GM21528 (cell line): ENCODE measurements around the gene COL23A1.

Experiments
- ATAC-seq: cut with Tn5 transposase; IDR thresholded peaks from one replicate; pipeline ENCODE4 v1.9.1; 2021; ENCODE audit warnings: mild to moderate bottlenecking, moderate library complexity; ENCODE audit not compliant: unreplicated experiment, low FRiP score

Gene COL23A1

GRCh38 chr5:178515776-178516503 is 74.3 kb downstream of the COL23A1 start:
- ATAC-seq = no peak

DNA sequence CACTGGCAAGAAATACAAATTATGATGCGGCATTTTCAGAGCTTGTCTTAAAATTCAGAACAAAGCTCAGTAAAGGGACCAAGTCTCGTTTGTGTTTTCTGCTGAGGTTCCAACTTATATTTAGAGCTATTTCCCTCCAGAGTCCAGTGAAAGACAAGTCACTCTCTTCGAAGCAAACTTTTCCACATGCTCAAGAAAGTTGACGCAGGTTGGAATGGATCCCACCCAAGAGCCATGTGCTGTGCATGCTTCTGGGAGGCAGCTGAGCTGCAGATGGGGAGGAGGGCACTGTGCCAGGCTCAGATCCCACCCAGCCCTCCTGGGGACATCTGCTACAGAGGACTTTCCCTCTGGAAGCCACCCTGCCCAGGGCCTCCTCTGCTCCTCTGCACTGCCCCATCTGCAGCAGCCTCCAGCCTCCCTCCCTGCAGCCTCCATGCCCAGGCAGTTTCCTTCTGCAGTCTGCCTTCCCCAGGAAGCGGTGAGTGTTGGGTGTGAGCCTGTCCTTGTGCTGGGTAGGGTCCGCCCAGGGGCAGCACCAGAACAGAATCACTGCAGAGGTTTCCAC is 75.3 kb downstream of the COL23A1 start:
- ATAC-seq = no peak

DNA sequence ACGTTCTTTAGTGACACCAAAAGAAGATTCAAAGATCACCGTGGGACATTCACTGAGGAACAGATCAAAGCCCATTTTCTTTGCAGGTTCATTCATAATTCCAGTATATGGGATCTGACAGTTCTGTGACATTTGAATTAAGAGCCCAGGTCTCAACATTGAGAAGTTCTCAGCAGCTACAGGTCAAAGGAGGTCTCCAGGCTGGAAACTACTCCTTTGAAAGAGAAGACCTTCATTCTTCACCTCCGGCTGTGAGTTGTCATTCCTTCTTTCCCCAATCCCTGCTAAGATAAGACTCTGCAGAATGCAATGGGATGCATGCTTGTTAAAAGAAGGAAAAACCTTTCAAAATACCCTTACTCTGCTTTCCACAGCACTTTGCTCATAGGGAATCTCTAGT is 79.0 kb downstream of the COL23A1 start:
- no peak for ATAC-seq

DNA sequence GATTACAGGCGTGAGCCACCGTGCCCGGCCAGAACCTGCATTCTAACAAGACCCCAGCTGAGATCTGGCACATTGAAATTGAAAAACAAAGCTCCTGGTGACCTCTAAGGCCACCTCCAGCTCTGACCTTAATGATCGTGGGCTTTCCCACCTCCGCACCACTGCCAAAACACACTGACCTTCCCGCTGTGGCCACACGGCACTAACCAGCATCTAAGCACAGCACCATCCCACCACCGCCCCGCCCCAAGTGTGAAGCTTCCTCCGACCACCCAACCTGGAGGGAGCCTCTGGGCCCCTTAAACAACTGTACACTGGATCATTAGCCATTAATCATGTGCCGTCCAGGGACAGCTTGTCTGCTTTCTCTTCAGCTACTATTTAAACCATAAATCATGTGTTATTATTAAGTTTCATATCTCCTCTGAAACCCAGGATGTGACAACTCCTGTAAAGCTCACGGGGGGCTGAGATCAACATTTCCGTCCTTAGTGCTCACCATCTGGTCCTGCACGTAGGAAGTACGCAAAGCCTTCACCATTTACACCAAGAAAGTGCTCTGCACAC is 80.6 kb downstream of the COL23A1 start:
- no peak for ATAC-seq

GRCh38 chr5:178507151-178507932 is 82.9 kb downstream of the COL23A1 start:
- no peak for ATAC-seq

- no peak for ATAC-seq
Measured at GRCh38 chr5:178505639-178506407, 84.4 kb downstream of the COL23A1 start.

DNA sequence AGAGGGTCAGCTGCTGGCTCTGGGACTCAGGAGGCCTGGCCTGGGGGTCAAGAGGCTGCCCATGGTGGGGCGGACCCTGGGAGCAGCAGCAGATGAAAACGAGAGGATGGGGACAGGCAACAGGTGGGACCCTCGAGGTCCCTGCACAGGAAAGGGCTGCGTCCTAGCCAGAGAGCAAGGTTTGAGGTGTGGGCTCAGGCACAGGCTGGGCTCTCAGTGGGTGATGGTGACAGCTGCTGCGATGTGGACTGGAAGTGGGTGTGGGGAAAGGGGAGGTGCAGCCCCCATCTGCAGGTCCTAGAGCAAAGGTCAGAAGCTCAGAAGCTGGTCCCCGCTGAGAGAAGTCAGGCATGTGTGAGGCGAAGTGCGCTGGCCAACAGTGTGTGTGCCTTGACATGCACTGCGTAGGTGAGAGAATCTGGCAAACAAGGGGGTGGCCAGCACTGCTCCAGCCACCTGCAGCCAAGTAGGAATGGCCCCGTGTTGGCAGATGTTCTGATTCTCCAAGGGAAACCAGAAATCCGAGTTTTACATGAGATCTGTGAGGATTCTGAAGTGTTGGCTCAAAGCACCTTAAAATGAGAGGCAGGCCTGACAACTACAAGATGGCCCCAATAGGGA is 85.7 kb downstream of the COL23A1 start:
- ATAC-seq = no peak

DNA sequence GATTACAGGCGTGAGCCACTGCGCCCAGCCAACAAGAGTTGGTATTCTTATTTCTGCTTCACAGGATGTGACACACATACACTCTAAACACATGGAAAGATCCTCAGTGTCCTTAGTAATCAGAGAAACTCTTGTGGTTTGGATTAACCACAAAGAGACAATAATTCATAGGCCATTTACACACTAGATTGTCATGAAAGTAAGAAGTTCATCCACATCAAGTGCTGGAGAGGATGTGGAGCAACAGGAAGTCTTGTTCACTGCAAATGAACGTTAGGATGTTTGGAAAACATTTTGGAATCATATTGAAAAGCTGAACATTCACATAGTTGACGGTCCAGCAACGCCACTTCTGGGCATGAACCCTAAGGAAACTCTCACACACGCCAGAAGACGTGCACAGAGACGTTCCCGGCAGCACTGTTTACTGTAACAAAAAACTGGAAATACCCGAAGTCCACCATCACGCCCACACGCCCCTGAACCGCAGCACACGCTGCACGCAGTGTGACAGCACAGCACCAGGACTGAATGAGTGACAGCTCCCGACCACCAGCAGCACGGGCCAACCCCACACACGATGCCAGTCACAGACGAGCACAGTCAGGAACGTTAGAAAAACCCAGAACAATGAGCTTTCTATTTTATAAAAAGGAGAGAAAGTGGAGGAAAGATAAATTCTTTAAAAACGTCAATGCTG is 87.6 kb downstream of the COL23A1 start:
- no peak for ATAC-seq

GRCh38 chr5:178499352-178499751 is 90.8 kb downstream of the COL23A1 start:
- no peak for ATAC-seq

- ATAC-seq = no peak
Measured at GRCh38 chr5:178496642-178497041, 93.6 kb downstream of the COL23A1 start.

- no peak for ATAC-seq
Measured at GRCh38 chr5:178496214-178496613, 94.0 kb downstream of the COL23A1 start.

DNA sequence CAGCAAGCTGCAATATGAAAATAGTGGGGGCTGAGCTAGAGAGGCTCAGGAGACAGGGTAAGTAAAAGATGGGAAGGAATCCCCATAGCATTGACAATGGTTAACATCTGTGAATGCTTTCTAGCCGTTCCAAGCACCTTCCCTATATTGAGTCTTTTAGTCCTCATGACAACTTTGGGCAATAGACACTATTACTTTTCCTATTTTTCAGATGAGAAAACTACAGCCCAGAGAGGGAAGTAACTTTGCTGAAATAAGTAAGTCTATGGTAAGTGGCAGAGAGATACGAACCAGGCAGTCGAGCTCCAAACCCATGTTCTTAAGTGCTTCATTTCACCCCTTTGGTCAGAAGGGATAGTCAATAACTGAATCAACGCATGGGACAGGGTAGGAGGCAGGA is 94.5 kb downstream of the COL23A1 start:
- no peak for ATAC-seq

GRCh38 chr5:178492278-178492677 is 97.9 kb downstream of the COL23A1 start:
- ATAC-seq = no peak

DNA sequence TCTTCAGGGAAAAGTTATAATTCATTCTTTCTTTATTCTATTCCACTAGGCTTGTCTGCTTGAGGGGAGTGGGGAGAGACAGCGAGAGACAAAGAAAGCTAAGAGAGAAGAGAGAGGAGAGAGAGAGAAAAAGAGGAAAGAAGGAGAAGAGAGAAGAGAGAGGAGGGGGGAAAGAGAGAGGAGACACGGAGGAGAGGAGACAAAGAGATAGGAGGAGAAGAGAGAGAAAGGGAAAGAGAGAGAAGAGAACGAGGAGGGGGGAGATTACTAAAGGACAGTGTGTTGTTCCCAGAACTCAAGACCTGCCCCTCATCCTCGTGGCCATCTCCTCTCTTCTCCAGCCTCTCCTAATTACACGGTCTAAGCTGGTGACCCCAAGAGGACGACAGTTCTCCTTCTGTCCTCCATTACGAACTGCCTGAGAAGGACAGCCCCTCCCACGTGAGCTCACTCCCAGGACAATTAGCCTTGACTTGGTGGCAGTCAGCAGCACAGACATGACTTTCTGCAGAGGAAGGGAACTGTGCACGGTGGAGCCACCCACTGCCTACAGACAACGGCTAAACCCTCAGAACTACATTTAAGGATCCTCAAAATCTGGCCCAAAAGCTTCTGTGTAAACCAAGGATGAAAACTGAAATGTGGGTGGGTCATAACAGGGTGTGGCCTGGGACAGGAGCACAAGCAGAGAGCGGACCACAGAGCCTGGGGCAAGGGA is 99.1 kb downstream of the COL23A1 start:
- ATAC-seq = no peak

- ATAC-seq = no peak
Measured at GRCh38 chr5:178489271-178489976, 100.8 kb downstream of the COL23A1 start.

DNA sequence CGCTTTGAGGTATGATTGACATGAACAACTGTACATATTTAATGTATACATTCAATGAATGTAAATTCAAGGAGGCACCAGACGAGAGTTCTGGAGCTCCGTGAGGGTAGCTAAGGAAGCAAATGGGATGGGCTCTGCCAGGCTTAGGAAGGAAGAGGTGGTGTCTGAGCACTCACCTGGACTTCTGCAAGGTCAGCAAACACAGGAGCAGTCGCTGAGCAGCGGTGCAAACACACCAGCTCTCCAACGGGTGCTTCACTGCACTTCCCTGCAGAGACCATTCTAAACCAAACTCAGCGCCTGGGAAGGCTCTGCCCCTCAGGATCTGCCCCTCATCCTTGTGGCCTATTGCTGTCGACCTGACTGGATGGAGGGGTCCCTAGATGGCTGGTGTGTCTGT is 101.5 kb downstream of the COL23A1 start:
- ATAC-seq = no peak

DNA sequence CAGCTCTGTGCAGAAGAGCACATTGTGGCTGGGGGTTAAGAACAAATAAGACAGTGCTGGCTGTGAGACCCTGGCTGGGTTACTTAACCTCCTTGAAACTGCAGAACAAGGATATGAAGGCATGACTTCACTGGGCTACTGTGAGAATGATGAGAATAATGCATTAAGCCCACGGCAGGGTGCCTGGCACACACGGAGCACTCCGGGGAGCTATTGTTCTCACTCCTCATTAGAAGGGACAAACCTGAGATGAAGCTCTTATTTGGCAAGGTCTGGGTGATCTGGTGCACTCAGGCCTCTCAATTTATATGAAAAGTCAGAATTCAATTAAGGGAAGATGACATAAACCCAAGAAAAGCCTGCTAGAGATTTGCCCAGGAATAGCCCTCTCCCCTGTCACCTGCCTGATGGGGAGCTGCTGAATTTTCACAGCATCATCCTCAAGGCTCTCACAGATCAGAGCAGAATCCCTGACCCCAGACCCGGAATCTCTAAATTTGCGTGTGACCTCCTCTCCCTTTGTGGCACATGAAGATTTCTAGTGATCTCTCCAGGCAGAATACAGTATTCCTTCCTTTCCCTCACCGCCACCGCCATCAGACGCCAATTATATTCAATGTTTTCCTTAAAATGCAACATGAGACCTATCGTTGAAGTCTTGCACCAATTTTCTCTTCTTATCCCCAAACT is 102.1 kb downstream of the COL23A1 start:
- no peak for ATAC-seq
